Stimulated activated CD4-positive, alpha-beta T cell treated with anti-CD3 and anti-CD28 coated beads, Interleukin-4, amount 100 ng/mL, for 1 hour (primary cell): Measurements from ENCODE around the gene CDC45.
"Not testable (repeated sequence)": the region's sequence is repeated elsewhere in the genome, so short reads cannot be mapped to it uniquely, and the experiment has no call there.

Experiments
- DNase-seq: peaks from one replicate; pipeline ENCODE4 v3.0.0-alpha.2; 2020

The CDC45 gene, protein sequence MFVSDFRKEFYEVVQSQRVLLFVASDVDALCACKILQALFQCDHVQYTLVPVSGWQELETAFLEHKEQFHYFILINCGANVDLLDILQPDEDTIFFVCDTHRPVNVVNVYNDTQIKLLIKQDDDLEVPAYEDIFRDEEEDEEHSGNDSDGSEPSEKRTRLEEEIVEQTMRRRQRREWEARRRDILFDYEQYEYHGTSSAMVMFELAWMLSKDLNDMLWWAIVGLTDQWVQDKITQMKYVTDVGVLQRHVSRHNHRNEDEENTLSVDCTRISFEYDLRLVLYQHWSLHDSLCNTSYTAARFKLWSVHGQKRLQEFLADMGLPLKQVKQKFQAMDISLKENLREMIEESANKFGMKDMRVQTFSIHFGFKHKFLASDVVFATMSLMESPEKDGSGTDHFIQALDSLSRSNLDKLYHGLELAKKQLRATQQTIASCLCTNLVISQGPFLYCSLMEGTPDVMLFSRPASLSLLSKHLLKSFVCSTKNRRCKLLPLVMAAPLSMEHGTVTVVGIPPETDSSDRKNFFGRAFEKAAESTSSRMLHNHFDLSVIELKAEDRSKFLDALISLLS

DNA sequence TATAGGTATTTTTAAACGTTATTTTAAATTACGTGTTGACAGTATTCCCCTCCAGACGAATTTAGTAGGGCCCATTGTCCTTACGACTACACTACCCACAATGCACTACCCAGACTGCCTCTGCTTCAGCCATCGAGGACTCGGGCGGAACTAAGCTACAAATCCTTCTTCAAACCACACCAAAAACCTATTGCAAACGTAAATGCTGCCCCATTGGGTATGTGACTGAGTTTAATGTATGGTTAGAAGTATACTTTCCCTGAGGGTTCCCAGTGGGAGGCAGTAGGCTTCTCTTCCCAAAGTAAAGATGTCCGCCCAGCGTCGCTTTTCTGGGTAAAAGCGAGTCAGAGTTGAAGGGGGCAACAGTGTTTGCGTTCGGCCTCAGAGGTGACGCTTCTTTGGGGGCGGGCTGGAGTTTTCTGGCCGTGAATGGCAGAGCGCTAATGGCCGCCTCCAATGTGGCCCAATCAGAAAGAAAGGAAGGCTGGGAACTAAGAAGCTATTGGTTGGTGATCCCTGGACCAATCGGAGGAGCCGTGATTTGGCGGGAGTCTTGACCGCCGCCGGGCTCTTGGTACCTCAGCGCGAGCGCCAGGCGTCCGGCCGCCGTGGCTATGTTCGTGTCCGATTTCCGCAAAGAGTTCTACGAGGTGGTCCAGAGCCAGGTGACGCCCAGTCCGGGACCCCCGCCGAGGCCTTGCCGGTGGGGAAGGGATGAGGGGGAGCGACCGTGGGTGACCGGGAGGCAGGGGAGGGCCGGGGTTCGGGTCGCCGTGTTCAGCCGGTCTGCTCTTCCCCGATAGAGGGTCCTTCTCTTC, at the start of gene CDC45:
TSS of gene CDC45 (plus strand) at position 566 of the 818 bp plus-strand sequence. CDS start at position 615, 49 bp downstream.
- peak; percentile 91 for DNase-seq

DNA sequence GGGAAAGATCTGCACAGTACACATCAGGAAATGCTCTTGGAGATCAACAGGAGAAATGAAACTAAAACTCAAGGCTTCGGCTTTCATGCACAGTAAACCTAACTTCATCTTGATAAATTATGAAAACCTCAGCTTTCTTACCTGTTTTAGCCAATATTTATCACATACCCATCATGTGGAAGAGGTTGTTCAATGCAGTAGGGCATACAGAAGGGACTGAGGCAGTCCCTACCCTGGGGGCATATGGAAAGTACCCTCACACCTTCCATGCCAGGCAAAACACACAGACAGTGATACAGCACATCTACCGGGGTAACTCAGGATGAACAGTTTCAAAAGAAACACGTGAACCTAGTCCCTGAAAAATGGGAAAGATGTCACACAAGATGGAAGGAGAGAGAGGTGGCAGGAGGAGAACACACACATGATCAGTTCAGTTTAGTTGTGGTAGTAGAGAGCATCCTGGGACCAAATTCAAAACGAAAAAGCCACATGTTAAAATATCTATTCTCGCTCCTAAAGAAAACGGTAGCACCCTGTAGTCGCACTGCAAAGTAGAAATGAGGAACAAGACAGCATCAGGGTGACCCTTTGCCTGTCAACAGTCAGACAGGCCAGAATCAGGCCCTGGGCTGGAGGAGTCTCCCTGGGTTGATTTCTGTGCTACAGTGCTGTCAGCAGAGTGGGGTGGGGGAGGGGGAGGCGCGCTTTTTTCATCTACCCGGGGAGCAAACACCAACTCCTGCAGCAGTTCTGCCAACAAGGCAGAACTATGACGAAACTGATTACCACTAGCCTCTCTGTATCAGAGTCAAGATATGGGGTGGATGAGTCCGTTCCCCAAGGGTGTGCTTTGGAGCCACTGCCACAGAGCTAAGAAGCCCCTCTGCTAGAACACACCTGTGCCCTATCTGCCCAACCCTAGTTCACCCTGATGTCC, 49.5 kb upstream of the CDC45 start:
- peak; percentile 39 for DNase-seq

DNA sequence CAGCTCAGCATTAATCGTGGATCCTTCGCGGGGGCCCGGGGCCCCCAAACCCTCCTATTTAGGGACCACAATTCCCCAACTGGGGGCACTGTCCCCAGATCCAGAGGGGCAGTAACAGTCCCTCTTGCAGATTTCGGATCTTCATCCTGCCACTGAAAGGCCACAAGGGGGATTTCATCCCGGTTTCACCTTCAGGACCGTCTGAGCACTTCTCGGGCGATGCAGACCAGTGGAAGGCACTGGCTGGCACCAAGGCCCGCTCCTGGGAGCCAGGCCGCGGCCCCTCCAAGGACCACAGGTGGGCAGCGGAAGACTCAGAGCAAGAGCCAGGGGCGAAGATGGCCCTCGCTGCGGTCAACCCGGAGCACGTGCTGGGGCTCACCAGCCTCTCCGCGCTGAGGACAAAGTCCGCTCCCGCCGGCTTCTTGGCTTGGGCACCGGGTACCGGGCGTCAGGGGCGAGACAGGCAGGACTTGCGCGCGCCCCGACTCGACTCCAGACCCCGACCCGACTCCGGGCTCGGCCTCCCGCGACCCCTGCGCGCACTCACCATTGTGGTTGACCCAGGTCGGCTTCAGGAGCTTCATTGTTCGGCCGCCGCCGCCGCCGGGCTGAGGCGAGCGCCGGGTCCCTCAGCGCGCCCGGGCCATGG, 48.7 kb upstream of the CDC45 start:
- peak; percentile 21 for DNase-seq

DNA sequence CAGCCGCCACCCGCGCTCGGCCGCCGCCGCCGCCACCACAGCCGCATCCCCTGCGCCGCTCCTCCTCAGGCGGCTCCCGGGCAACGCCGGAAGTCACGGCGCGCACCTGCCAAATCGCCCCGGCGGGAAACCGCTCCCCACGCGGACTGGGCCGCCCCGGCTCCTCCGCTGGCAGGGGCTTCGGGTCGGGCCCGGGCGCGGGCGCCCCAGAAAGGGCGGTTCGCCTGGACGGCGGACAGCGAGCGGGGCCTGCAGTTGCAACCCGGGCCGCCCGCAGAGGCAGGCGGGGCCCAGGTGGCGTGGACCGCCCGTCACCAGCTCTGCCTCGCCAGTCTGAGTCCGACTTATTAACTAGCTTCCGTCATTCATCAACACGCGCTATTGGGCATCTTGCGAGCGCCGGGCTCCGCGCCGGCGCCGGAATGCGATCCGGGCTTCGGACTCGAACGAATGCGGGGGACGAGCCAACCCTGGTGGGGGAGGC, 48.0 kb upstream of the CDC45 start, which contains the start of gene HIRA:
TSS of gene HIRA (minus strand) at position 85 of the 484 bp plus-strand sequence. CDS start 257 bp downstream, outside the sequence.
- DNase-seq: peak; percentile 88

DNA sequence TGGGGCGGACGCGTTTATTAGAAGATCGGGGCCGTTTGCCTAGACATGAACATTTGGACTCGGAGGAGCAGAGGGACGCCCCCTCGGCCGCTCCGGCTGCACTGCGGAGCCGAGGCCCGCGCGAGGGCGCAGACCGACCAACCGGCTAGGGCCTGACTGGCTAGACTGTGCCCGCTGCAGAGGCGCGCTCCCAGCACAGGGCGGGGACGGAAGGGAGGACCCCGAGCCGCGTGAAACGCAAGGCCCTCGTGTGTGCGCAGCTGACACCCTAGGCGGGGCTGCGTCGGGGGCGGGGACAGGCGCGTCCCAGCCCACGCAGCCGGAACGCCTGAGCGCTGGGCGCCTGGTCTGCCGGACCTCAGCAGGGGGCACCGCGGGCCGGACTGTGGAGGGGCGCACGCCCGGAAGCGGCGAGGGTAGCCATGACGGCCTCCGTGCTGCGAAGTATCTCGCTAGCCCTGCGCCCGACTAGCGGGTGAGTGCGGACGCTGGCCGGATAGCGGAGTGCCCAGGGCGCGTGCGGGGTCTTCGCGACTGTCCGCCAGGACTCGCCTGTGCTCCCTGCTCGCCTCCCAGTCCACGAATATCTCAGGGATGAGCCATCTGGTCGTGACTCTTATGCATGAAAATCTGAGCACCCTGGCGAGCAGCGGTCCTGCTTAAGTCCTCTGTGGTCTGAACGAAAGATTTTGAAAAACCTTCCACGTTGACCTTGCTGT, 47.4 kb upstream of the CDC45 start, which contains the start of gene MRPL40:
TSS of gene MRPL40 (plus strand) at position 413 of the 719 bp plus-strand sequence. CDS start at position 423, 10 bp downstream.
- peak; percentile 93 for DNase-seq

DNA sequence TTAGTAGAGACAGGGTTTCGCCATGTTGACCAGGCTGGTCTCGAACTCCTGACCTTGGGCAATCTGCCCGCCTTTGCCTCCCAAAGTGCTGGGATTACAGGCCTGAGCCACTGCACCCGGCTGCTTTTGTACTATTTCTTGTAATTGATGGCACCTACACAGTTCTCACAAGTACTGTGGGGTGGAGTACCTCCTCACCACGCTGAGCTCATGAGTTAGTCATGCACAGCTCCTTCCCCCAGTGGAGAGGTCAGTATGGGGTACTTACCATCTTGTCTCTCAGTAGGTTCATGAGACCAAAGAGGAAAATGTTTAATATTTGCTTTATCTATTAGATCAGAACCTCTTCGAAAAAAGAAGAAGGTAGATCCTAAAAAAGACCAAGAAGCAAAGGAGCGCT, 45.3 kb upstream of the CDC45 start:
- no peak for DNase-seq

DNA sequence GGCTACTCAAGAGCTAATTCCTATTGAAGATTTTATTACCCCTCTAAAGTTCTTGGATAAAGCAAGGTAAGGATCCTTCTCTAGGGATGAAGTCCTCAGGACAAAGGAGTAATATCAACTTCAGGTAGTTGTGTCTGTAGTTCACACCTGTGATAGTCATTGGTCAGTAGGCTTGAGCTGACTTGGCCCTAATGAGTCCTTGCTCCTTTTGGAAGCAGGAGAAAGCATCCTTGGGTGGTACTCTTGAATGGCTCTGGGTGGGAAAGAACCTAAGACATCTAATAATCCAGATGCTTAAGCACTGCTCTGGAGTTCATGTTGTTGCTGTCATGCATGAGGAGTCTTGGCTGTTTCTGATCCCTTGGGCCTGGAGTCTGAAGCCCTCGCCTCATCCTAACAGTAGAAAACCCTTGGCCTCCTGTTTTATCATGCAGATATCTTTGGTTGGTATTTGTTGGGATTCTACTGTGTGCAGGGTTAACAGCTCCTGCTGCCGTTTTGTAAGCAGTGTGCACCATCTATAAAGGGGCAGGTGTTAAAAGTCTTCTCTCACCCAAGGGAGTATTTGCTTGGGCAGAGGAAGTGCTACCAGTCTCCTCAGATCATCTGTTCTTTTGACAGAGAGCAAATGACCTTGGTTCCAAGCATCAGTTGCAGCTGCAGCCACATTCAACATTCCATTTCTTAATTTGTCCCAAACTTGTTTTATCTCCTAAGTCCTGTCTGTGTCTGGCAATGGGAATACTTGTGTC, 44.7 kb upstream of the CDC45 start:
- no peak for DNase-seq

DNA sequence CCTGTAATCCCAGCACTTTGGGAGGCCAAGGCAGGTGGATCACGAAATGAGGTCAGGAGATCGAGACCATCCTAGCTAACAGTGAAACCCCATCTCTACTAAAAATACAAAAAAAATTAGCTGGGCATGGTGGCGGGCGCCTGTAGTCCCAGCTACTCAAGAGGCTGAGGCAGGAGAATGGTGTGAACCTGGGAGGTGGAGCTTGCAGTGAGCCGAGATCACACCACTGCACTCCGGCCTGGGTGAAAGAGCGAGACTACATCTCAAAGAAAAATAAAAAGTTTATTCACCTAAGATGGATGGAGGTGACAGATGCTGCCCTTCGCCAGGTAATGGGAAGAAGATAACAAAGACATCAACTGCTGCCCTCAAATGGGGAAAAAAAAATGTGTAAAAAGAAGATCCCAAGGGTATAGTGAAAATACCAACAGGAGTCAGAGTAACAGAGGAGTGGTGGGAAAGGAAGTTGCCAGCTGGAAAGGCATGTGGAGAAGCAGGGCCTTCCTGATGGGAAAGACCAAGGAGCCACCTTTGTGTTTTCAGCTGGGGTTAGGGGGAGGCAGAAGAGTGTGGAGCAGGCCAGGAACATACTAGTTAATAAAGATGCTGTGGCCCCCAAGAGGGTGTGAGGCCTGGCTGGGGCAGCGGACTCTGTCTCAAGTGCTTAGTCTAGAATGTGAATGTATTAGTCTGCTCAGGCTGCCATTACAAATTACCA, 43.1 kb upstream of the CDC45 start:
- not testable (repeated sequence) for DNase-seq

DNA sequence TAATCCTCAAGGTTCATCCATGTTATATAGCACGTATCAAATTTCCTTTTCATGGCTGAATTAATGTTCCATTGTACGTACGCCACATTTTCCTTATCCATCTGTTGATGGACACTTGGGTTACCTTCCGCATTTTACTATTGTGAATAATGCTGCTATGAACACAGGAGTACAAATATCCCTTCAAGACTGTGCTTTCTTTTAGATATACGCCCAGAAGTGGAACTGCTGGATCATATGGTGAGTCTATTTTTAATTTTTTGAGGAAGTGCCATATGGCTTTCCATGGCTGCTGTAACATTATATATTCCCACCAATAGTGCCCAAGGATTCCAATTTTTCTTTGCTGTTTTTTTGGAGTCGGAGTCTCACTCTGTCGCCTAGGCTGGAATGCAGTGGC, 41.4 kb upstream of the CDC45 start:
- DNase-seq: no peak

DNA sequence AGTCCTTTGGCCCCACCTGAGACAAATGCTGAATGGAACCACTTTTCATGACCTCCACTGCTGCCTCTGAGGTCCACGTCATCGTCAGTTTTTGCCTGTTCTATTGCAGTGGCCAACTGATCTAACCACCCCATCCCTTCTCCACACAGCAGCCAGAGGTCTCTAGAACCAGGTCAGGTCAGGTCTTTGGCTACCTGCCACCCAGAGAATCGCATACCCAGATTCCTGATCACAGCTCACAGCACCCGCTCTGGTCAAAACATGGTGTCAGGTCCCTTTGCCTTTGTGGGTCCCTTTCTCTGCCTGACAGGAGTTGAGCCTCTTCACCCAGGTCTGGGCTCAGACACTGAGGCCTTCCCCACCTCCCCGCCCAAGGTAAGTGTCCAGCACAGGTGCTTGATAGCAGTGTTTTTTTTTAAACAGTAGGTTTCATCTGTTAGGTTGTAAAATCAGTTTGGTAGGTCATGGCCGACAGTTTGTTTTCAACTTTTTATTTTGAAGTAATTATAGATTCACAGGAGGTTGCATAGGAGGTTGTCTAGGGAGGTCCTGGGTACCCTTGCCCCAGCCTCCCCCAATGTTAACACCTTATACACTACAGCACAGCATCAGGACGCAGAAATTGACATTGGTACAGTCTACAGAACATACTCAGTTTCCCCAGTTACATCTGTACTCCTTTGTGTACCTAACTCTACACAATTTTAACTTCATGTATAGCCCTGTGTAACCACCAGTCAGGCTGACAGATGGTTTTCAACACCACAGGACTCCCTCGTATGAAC, 39.1 kb upstream of the CDC45 start:
- DNase-seq: no peak

DNA sequence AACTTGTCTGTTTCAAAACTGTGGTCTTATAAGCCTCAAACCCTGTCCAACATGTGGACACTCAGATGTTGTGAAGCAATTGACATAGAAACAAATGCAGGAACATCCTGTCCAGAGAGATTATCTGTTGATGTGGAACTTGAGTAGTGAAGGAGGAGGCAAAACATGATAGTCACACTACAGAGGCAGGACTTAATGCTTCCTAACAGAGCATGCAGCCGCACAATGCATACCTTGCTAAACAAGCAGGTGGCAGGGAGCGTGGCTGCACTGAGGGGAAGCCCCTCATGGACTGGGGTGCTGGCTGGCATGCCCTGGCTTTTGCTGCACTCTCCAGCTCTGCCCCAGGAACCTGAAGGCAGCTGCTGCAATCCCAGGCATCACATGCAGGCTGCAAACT, 37.6 kb upstream of the CDC45 start:
- no peak for DNase-seq

DNA sequence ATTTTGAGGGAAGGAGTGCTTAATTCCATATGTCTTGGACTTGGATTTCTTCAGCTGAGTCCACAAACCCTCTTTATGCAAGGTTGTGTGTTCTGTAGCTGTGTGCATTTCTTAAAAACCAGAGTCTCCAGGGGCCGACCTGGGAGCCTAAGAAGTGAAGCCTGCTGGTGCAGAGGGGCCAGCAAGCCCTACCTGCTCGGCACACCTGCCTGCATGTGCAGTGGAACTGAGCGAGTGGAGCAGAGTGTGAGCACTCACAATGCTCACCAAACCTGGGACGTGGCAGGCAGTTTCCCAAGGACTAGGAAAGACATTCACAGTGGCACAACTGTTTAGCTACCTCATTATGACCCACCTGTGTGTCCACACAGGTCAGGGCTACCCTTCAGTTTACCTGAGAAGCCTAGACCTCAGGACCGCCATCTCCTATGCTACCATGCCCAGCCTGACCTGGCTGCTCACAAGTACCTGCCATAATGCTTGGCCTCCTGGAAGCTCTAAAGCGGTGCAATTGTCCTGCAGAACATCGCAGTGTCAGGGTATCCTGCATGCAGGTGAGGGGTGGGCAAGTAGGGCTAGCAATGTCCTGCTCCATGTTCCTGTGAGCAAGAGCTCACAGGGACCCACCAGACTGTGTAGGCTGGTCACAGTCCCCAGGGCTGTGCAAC, 36.0 kb upstream of the CDC45 start:
- DNase-seq: no peak

DNA sequence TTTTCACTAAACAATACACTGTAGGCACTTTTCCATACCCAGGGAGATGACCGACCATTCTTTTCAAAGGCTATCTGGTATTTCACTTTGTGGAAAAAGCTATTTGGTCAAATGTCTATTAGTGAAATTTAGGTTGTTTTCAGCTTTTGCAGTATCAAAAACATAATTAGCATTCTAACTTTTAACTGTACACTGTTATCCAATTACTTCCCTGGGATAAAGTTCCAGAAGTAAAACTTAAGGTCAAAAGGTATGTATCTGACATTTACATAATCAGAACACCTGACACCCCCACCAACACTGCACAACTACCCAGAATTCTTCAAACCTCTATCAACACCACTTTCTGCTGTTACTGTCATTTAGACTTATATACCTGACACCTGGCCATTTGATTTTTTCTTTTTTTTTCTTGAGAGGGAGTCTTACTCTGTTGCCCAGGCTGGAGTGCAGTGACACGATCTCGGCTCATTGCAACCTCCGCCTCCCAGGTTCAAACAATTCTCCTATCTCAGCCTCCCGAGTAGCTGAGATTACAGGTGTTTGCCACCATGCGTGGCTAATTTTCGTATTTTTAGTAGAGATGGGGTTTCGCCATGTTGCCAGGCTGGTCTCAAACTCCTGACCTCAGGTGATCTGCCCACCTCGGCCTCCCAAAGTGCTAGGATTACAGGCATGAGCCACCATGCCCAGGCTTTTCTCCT, 34.3 kb upstream of the CDC45 start:
- DNase-seq: not testable (repeated sequence)

DNA sequence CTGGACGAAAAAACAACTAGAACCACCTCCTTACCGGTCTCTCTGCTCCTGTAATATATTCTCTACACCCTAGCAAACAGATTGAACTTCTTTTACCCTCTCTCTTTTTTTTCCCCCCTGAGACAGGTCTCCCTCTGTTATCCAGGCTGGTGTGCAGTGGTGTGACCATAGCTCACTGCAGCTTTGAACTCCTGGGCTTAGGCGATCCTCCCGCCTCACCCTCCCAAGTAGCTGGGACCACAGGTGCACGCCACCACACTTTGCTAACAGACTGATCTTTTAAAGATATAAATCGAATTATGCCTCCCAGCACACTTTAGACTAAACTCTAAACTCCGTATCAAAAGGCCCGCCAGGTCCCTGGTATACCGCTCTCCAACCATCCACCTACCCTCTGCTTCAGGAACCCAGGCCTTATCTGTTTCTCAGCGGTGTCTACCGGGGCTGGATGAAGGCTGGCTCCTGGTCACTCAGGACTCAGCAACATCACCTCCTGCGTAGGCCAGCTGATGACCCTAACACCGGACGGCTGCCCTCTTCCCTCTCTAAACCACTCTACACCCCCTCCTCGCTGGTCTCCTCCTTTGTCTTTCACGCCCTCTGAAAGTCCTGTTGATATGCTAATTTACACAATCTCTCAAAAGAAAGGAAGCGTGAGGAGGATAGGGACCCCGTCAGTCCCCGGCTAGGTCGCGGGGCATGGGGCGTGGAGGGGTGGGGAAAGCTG, 33.0 kb upstream of the CDC45 start:
- DNase-seq: no peak

DNA sequence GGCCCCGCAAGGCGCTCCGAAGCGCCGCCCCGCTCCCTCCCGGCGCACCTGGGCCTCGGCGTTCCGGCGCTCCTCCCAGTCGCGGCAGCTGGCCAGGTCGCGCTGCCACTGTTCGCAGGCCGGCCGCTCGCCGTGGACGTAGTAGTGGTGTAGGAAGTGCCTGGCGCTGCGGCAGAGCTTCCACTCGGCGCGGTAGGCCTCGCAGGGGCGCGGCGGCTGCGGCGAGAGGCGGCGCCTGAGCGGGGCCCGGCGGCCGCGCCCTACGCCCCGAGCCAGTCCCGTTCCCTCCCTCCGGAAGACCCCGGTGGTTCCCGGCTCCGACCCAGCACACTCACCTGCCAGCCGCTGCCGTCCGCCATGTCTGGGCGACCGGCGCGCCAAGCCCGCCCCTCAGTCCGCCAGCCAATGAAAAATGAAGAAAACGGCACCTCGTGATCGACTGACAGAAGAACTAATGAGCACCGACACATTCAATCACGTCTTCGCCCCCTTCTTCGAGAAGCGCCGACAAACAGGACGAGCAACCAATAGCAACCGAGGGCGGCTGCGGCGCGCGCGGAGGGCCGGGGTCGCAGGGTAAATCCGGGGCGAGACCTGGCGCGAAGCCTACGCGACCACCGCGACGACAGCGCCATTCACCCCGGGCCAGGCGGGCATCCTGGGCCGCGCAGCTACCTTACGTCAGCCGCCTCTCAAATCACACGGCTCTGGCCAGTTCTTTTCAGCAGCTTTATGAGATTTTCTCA, 32.2 kb upstream of the CDC45 start, which contains the start of gene C22orf39:
TSS of gene C22orf39 (minus strand) at position 382 of the 746 bp plus-strand sequence. CDS start at position 359, 23 bp downstream.
- DNase-seq: peak; percentile 83
